ENCODE results near the gene GABRB2.

- TF ChIP-seq CTCF (IDR thresholded peaks at IDR 0.05) = no peak
- TF ChIP-seq SIN3A (IDR thresholded peaks at IDR 0.05; ENCODE audit: borderline replicate concordance, insufficient read depth, low read depth, low read length) = no peak
Measured at GRCh38 chr5:161467703-161468102, 78.8 kb downstream of the GABRB2 start.

Measured in Panc1 (cell line).